ENCODE data around the gene UBE2E2.

DNA sequence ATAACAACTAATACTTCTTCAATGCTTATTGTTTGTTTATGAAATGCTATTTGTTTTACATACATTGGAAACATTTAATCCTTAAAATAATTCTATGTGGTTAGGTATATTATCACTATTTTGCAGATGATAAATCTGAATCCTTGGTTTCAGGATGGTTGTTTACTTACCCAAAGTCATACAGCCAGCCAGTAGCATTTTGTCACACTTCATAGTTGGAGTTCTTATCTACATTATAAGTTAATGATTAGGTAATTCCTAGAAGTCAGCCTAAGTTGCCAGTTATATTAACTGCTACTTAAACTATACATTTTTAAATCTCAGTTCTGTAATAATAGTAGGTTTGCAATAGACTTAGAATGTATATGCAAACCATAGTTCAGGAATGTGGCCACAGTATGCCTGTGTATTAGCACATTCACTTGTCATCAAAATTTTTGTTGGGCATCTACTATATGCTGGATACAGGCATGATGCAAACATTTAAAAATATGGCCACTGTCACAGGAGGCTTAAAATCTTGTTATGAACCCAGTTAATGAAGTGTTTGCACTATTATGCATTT, 187.9 kb downstream of the UBE2E2 start:
- TF ChIP-seq, protein P1, sequence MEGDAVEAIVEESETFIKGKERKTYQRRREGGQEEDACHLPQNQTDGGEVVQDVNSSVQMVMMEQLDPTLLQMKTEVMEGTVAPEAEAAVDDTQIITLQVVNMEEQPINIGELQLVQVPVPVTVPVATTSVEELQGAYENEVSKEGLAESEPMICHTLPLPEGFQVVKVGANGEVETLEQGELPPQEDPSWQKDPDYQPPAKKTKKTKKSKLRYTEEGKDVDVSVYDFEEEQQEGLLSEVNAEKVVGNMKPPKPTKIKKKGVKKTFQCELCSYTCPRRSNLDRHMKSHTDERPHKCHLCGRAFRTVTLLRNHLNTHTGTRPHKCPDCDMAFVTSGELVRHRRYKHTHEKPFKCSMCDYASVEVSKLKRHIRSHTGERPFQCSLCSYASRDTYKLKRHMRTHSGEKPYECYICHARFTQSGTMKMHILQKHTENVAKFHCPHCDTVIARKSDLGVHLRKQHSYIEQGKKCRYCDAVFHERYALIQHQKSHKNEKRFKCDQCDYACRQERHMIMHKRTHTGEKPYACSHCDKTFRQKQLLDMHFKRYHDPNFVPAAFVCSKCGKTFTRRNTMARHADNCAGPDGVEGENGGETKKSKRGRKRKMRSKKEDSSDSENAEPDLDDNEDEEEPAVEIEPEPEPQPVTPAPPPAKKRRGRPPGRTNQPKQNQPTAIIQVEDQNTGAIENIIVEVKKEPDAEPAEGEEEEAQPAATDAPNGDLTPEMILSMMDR (IDR thresholded peaks at IDR 0.05) = no peak
- TF ChIP-seq POLR2A (IDR thresholded peaks at IDR 0.05) = no peak
- TF ChIP-seq POLR2AphosphoS5 (IDR thresholded peaks at IDR 0.05) = no peak
